Ishikawa (cell line): ENCODE results near the gene DTX3.

Experiments
- CREB1 ChIP-seq: IDR thresholded peaks from 2 replicates; pipeline ENCODE4 v1.6.1; 2012; ENCODE audit warnings: low read depth
- FOXM1 ChIP-seq: IDR thresholded peaks from 2 replicates; pipeline ENCODE4 v1.6.1; 2012; ENCODE audit warnings: low read depth, borderline replicate concordance
- NFIC ChIP-seq: IDR thresholded peaks from 2 replicates; pipeline ENCODE4 v1.6.1; 2012
- RAD21 ChIP-seq: IDR thresholded peaks from 2 replicates; pipeline ENCODE4 v1.6.1; 2012; ENCODE audit warnings: low read depth
- TAF1 ChIP-seq: IDR thresholded peaks from 2 replicates; pipeline ENCODE4 v1.6.1; 2012; ENCODE audit warnings: low read depth, mild to moderate bottlenecking
- TCF12 ChIP-seq: IDR thresholded peaks from 2 replicates; pipeline ENCODE4 v1.6.1; 2012; ENCODE audit warnings: low read depth
- USF1 ChIP-seq: IDR thresholded peaks from 2 replicates; pipeline ENCODE4 v1.6.1; 2012
- YY1 ChIP-seq: IDR thresholded peaks from 2 replicates; pipeline ENCODE4 v1.6.1; 2012; ENCODE audit warnings: low read depth
- TF ChIP-seq, protein P1 (sequence below): IDR thresholded peaks from 2 replicates; pipeline ENCODE4 v1.6.1; 2012

GRCh38 chr12:57609101-57609780 is 4.6 kb downstream of the DTX3 start:
- TF ChIP-seq CREB1 (no peak), FOXM1 (no peak), TAF1 (no peak), TCF12 (no peak), YY1 (no peak), NFIC (no peak), RAD21 (no peak), USF1 (no peak)
- TF ChIP-seq, protein P1, sequence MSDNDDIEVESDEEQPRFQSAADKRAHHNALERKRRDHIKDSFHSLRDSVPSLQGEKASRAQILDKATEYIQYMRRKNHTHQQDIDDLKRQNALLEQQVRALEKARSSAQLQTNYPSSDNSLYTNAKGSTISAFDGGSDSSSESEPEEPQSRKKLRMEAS = no peak
